Measurements from ENCODE around the gene KLF12.

KLF12 gene

GRCh38 chr13:74104661-74105275 is 29.4 kb downstream of the KLF12 start:
- no peak for DNase-seq (ENCODE audit: low read depth)
- H3K4me3 ChIP-seq (ENCODE audit: low read depth, low read length) = no peak overlapping the region
- TF ChIP-seq, protein P1, sequence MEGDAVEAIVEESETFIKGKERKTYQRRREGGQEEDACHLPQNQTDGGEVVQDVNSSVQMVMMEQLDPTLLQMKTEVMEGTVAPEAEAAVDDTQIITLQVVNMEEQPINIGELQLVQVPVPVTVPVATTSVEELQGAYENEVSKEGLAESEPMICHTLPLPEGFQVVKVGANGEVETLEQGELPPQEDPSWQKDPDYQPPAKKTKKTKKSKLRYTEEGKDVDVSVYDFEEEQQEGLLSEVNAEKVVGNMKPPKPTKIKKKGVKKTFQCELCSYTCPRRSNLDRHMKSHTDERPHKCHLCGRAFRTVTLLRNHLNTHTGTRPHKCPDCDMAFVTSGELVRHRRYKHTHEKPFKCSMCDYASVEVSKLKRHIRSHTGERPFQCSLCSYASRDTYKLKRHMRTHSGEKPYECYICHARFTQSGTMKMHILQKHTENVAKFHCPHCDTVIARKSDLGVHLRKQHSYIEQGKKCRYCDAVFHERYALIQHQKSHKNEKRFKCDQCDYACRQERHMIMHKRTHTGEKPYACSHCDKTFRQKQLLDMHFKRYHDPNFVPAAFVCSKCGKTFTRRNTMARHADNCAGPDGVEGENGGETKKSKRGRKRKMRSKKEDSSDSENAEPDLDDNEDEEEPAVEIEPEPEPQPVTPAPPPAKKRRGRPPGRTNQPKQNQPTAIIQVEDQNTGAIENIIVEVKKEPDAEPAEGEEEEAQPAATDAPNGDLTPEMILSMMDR (IDR thresholded peaks at IDR 0.05; ENCODE audit: low read depth, low read length, missing control alignments) = no peak

DNA sequence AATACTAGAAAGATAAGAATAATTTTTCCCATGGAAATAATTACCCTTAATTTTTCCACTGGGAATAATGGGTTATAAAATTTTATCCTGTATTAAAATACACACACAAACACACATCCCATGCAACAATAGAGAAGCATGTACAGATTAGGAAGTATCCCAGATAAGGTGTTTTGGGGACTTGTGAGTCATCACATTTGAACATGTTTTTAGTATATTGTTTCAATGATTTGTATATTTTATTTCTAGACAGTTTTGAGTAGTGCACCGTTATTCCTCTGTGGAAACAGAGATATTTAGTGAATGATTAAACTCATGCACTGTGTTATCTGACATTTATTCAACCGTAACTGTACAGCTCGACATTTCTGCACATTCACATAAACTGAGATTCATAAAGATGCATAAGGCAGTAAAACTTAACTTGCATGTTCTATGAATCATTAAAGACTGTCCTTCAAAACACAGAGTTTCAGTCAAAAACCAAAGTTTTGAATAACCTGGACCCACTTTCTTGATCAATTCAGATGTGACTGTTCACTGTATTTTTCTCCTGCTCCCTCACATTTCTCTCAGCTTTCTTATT is 30.1 kb downstream of the KLF12 start:
- TF ChIP-seq, protein P1 (IDR thresholded peaks at IDR 0.05; ENCODE audit: low read depth, low read length, missing control alignments) = no peak
- no peak for DNase-seq (ENCODE audit: low read depth)
- no peak overlapping the region for H3K4me3 ChIP-seq (ENCODE audit: low read depth, low read length)

GRCh38 chr13:74103196-74103595 is 31.0 kb downstream of the KLF12 start:
- DNase-seq (ENCODE audit: low read depth) = no peak
- no peak overlapping the region for H3K4me3 ChIP-seq (ENCODE audit: low read depth, low read length)
- TF ChIP-seq, protein P1 (IDR thresholded peaks at IDR 0.05; ENCODE audit: low read depth, low read length, missing control alignments) = no peak

- DNase-seq (ENCODE audit: low read depth) = no peak
- TF ChIP-seq, protein P1 (IDR thresholded peaks at IDR 0.05; ENCODE audit: low read depth, low read length, missing control alignments) = no peak
- no peak overlapping the region for H3K4me3 ChIP-seq (ENCODE audit: low read depth, low read length)
Measured at GRCh38 chr13:74102691-74103090, 31.5 kb downstream of the KLF12 start.

DNA sequence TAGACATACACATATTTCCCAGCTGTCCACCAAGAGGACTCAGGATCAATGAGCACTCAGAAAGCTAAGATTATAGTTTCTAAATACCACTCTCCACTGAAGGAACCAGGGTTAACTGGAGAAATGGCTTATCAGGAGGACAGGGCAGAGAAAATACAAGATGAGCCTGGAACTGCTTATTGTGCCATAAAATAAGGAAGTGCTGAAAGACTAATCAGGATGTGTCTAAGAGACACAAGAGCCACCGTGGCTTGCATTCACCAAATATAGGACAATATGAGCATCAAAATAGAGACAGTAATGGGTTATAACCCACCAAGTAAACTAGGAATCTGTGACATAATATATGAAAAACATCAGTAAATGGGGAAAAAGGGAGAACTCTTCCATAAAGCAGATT is 32.8 kb downstream of the KLF12 start:
- H3K4me3 ChIP-seq (ENCODE audit: low read depth, low read length) = no peak overlapping the region
- TF ChIP-seq, protein P1 (IDR thresholded peaks at IDR 0.05; ENCODE audit: low read depth, low read length, missing control alignments) = no peak
- DNase-seq (ENCODE audit: low read depth) = no peak

DNA sequence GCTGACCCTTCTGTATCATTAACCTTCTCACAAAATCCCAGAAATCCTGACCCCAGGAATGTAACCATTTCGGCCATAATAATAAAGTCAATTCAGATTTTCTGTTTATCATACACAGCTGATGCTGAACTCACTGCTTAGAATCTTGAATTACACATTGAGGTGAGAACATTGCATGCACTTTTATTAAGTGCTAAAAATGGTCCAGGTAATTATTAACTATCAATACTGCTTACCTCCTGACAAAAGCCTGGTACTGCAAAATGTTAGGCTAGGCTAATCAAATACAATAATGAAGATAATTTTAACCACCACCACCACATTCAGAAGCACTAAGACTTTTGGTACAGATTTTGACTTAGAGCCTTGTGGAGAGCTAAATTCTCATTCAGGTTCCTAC is 36.1 kb downstream of the KLF12 start:
- no peak for DNase-seq (ENCODE audit: low read depth)
- no peak overlapping the region for H3K4me3 ChIP-seq (ENCODE audit: low read depth, low read length)
- TF ChIP-seq, protein P1 (IDR thresholded peaks at IDR 0.05; ENCODE audit: low read depth, low read length, missing control alignments) = no peak

- TF ChIP-seq, protein P1 (IDR thresholded peaks at IDR 0.05; ENCODE audit: low read depth, low read length, missing control alignments) = no peak
- H3K4me3 ChIP-seq (ENCODE audit: low read depth, low read length) = no peak overlapping the region
Measured at GRCh38 chr13:74097116-74097515, 37.1 kb downstream of the KLF12 start.

More at GRCh38 chr13:74097116-74097515, 37.1 kb downstream of the KLF12 start:
- DNase-seq (ENCODE audit: low read depth) = no peak

Measured in GM12864 (cell line).